Memory B cell (primary cell): ENCODE measurements around the gene OSBPL5.
"Not testable (repeated sequence)": the region's sequence is repeated elsewhere in the genome, so short reads cannot be mapped to it uniquely, and the experiment has no call there.

ENCODE experiments used
- ATAC-seq: fragments of 150-1000 bp; cut with Tn5 transposase; 2 replicates; pipeline ENCODE4 v1.10.0; 2021; ENCODE audit warnings: low read depth, mild to moderate bottlenecking, moderate library complexity
- DNase-seq, 2 donors: peaks; one replicate each; pipeline ENCODE4 v3.0.0; 2022; ENCODE audit warnings: low spot score in 2 of 2
- H3K27ac Mint-ChIP-seq: one replicate; pipeline ENCODE4 v1.8.0; 2022; ENCODE audit warnings: mild to moderate bottlenecking, moderate library complexity, mixed read lengths
- H3K27me3 Mint-ChIP-seq: one replicate; pipeline ENCODE4 v1.8.0; 2022; ENCODE audit warnings: mixed read lengths
- H3K36me3 Mint-ChIP-seq: one replicate; pipeline ENCODE4 v1.8.0; 2022; ENCODE audit warnings: mild to moderate bottlenecking, mixed read lengths
- H3K4me1 Mint-ChIP-seq: one replicate; pipeline ENCODE4 v1.8.0; 2022; ENCODE audit warnings: mixed read lengths
- H3K4me3 Mint-ChIP-seq: one replicate; pipeline ENCODE4 v1.8.0; 2022; ENCODE audit warnings: mild to moderate bottlenecking, moderate library complexity, mixed read lengths
- H3K9me3 Mint-ChIP-seq: one replicate; pipeline ENCODE4 v1.8.0; 2022; ENCODE audit warnings: mixed read lengths

Gene OSBPL5

DNA sequence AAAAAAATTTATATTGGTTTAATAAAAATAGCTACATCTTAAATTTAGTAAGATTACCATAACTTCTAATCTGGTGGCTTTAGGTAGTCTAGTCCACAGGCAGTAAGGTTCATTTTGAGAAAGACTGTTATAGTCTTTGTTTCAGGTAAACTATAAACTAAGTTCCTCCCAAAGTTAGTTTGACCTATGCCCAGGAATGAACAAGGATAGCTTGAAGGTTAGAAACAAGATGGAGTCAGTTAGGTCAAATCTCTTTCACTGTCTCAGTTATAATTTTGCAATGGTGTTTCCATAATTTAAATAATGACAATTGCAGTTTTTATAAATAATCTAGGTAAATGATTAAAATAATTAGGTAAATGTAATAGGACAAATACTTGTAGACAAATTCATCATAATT is 51.4 kb downstream of the OSBPL5 start:
- H3K36me3 Mint-ChIP-seq, H3K4me3 Mint-ChIP-seq, ATAC-seq, H3K27ac Mint-ChIP-seq, H3K27me3 Mint-ChIP-seq, H3K4me1 Mint-ChIP-seq, H3K9me3 Mint-ChIP-seq, DNase-seq: not testable (repeated sequence)

DNA sequence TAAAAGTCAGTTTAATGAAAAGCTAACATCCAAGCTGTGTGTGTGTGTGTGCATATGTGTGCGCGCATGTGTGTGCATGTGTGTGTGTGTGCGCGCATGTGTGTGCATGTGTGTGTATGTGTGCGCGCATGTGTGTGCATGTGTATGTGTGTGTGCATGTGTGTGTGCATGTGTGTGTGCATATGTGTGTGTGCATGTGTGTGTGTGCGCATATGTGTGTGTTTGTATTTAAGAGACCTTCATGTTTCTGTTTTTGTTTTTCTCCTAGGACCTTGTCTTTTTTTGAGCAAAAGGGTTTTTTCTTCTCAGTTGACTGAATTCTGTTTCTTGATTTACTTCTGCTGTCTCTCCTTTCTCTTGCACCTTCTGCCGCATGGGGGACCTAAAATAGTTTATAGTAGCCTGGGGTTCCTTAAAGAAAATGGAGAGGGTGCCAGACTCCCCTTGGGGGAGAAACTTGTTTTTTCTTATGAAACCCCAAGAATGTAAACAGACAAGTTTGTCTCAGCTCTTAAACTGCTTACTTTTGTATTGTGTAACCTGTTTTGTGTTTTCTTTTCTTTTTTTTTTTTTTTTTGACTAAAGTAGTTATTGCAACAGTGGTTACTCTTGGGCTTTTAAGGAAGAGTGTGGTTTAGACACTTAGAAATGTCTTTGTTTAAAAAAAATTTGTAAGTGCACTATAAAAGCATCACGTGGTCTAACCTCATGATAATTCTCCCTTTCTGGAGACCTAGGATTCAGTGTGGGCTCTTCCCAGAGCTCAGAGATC is 53.0 kb downstream of the OSBPL5 start:
- Mint-ChIP-seq H3K4me1 (no peaks in the 10 kb centered on the region), H3K4me3 (no peak overlapping the region), H3K9me3 (peaks cover 3% of the 10 kb centered on the region), H3K27ac (no peak overlapping the region), H3K36me3 (peaks cover 5% of the 10 kb centered on the region), H3K27me3 (peaks cover 9% of the 10 kb centered on the region)
- ATAC-seq (no peak), DNase-seq (no peak)

DNA sequence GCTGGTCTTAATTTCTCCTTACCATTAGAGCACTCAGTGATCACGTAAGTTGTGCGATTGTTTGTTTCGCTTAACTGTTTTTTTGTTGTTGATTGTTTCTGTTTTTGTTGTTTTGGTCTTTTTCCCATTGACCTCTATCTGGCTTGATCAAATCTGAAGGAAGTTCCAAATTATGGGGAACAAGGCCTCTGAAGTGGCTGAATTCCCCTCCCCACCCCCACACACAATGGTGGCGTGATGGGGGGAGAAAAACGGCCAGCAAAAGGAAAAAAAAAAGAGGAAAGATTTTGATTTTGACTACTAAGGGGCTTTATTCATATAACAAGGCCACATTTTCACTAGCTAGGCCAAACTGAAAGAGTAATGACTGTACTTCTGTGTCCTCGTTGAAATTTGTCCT is 53.6 kb downstream of the OSBPL5 start:
- H3K4me3 Mint-ChIP-seq, result no peak overlapping the region
- H3K36me3 Mint-ChIP-seq, result peaks cover 6% of the 10 kb centered on the region
- ATAC-seq, result no peak
- H3K27ac Mint-ChIP-seq, result no peak overlapping the region
- DNase-seq, result no peak
- peaks cover 3% of the 10 kb centered on the region for H3K9me3 Mint-ChIP-seq
- H3K27me3 Mint-ChIP-seq, result peaks cover 11% of the 10 kb centered on the region
- no peaks in the 10 kb centered on the region for H3K4me1 Mint-ChIP-seq

DNA sequence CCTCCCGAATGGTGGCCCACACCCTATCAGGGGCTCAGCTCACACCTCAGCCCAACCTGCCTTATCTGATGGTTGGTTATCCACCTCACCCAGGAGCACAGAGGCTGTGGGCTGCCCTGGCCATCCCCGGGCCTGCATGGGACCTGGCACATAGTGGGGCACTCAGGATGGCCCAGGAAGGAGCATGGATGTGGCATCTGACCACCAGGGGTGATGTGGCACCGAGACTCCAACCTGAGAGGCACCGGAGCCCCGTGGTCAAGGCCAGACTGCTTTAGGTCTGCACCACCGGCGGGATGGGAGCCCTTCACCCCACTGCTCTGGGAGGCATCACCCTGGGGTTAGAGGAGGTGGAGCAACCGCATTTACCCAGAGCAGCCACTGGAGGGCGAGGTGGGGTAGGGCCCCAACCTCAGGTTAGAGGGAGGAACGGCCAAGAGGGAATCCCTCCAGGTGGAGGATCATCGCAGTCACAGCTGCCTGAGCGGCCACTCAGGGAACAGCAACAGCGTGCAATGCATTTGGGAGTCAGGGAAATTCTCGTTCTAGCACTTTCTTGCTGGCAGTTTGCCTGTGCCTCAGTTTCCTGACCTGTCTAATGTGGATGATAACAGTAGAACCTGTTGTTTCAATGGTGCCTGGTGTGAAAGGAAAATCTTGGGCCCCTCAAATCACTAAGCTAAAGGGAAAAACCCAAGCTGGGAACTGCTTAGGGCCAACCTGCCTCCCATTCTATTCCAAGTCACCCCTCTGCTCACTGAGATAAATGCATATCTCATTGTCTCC is 55.0 kb downstream of the OSBPL5 start:
- ATAC-seq, result peak; percentile 41
- Mint-ChIP-seq H3K36me3 (peaks cover 5% of the 10 kb centered on the region), H3K9me3 (peaks cover 3% of the 10 kb centered on the region), H3K4me1 (no peaks in the 10 kb centered on the region), H3K27ac (no peak overlapping the region), H3K27me3 (peaks cover 15% of the 10 kb centered on the region), H3K4me3 (no peak overlapping the region)
- no peak for DNase-seq

DNA sequence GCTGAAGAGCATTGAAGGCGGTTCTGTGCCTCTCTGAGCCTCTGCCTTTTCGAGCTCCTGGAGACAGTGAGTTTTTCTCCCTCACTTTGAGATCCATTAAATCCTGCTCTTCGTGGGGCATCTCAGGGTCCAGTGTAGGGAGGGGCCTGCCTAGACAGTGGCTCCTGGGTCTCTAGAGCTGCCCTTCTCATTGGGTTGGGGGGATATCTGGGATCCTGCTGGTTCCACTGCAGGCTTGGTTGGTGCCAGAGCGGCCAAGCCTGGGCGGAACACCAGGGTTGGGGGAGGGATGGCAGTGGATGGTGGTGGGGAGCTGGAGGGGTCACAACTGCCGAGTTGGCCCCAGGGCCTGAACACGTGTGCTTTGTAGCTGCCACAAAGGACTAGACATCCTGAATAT is 55.7 kb downstream of the OSBPL5 start:
- H3K27ac Mint-ChIP-seq, result no peak overlapping the region
- H3K27me3 Mint-ChIP-seq, result peaks cover 15% of the 10 kb centered on the region
- ATAC-seq (no peak), DNase-seq (no peak)
- H3K9me3 Mint-ChIP-seq, result peaks cover 3% of the 10 kb centered on the region
- H3K4me1 Mint-ChIP-seq, result no peaks in the 10 kb centered on the region
- no peak overlapping the region for H3K4me3 Mint-ChIP-seq
- H3K36me3 Mint-ChIP-seq, result peaks cover 5% of the 10 kb centered on the region

DNA sequence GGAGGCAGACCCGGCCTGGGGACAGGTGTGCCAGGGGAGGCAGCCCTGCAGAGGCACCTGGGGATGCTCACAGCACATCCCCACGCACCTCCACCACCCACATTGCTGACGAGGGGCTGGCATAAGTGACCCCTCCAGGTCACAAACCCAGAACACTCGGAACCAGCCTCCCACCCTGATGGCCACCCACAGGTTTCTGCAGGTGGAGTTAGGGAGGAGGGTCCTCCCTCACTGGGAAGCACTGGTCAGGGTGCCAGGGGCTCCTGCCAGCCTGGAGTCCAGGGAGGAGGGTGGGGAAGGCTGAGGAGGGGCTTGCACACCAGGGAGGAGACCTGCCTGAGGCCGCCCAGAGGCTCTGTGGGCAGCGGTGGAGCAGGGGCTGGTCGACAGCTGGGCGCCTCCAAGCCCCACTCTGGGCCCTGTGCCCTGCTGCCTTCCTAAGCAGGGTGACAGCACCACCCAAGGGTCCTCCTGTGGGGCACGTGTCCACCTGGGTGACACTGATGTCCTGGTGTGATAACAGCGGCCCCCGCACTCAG is 56.9 kb downstream of the OSBPL5 start:
- ATAC-seq, result no peak
- Mint-ChIP-seq H3K36me3 (peaks cover 2% of the 10 kb centered on the region), H3K4me3 (no peak overlapping the region), H3K27me3 (peaks cover 15% of the 10 kb centered on the region), H3K4me1 (no peaks in the 10 kb centered on the region), H3K9me3 (no peaks in the 10 kb centered on the region), H3K27ac (no peak overlapping the region)
- no peak for DNase-seq

DNA sequence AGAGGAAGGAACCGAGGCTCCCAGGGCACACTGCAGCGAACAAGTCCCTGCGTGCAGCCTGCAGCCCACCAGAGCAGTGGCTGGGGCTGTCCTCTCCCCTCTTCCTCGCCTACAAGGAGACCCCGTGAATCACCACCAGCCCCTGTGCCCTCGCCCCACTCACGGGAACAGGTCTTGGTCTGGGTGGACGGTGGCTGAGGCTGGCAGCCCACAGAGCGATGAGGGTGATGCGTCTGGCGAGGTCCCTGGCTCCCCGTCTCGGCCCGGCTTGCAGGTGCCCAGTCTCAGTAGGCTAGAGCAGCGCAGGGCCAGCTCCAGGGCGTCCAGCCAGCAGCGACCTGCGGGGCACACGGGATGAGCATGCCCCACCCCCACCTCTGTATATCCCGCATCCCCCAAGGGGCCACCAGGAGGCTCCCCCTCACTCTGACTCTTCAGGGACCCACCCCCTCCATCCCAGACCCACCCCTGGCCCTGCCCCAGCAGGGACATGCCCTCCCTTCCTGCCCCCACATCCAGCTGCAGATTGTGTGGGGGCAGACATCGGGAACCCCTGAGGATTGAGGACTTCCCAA is 57.4 kb downstream of the OSBPL5 start:
- H3K4me1 Mint-ChIP-seq, result no peaks in the 10 kb centered on the region
- H3K9me3 Mint-ChIP-seq, result no peaks in the 10 kb centered on the region
- ATAC-seq (no peak), DNase-seq (no peak)
- no peak overlapping the region for H3K27ac Mint-ChIP-seq
- H3K27me3 Mint-ChIP-seq, result peaks cover 15% of the 10 kb centered on the region
- H3K36me3 Mint-ChIP-seq, result peaks cover 2% of the 10 kb centered on the region
- H3K4me3 Mint-ChIP-seq, result no peak overlapping the region

DNA sequence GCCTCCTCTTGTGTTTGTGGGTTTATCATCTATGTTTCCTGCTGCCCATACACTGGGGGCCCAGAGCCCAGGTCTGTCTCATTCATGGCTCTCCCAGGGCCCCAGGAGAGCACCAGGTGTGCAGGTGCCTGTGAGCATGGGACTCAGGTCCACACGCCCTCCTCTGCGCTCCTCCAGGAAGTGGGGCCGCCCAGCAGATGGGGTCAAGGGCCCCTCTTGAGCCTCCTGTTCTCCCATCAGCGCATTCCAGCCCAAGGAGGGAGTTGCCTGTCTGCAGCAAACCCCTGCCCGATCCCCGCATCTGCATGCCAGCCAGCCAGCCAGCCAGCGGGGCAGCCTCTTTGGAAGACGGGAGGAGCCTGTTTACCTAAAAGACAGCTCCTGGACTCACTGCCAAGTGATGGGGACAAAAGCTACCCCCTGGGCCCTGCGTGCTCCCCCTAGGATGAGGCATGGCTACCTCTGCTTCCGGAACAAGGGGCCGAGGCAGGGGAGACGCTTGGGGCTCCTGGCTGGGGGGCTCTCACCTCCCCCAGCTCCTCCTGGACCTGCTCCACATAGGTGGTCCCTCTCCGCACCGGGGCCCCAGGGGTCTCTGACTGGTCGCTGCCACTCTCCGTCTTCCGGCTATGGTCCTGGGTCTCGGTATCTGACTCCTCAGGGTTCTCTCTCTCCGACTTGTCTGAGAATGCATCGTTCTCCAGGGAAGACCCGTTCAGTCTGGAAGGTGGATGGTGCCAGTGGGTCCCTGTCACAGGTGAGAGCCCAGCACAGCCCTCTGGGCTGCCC is 58.2 kb downstream of the OSBPL5 start:
- Mint-ChIP-seq H3K9me3 (no peaks in the 10 kb centered on the region), H3K36me3 (peaks cover 2% of the 10 kb centered on the region), H3K4me3 (no peak overlapping the region), H3K27me3 (peaks cover 15% of the 10 kb centered on the region), H3K27ac (no peak overlapping the region), H3K4me1 (no peaks in the 10 kb centered on the region)
- no peak for ATAC-seq
- DNase-seq, result no peak

DNA sequence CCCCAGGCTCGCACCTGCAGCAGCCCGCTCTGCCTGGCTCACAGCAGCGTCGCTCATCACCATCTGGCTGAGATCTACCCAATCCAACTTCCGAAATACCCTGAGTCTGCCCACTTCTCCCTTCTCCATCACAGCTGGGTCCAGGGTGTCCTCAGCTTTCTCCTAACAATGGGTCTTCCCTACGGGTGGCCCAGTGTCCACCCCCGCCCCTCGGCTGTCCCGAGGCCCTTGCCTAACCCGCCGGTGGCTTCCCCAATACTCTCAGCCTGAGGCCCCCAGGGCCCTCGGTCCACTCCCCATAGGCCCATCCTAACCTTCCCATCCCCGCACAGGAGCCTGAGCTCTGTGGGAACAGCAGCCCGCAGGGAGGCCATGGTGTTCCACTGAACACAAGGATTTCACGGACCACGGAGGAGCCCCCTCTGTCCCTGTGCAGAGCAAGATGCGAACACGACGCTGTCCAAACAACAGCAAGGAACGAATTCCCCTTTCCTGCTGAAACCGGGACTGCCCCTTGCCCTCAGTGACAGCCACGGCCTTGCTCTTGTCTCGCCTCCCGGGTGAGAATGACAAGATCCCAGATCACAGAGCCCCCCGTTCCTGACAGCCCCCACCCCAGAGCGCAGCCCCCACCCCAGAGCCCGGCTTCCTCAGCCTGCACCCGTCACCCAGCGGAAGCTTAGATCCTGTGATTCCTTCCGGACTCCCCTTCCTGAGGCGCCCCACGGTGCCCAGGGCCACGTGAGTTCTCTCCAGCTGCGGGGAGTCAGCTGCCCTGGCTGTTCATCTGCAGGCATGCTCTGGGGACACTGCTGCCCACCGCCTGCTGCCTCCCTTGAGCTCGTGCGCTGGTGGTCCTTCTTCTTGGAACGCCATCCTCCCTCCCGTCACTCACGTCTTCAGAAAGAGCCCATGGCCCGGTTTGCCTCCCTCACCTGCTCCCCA is 59.0 kb downstream of the OSBPL5 start:
- Mint-ChIP-seq H3K27me3 (peaks cover 16% of the 10 kb centered on the region), H3K36me3 (peaks cover 2% of the 10 kb centered on the region), H3K4me1 (no peaks in the 10 kb centered on the region), H3K4me3 (no peak overlapping the region), H3K9me3 (no peaks in the 10 kb centered on the region), H3K27ac (no peak overlapping the region)
- no peak for DNase-seq
- ATAC-seq, result no peak

DNA sequence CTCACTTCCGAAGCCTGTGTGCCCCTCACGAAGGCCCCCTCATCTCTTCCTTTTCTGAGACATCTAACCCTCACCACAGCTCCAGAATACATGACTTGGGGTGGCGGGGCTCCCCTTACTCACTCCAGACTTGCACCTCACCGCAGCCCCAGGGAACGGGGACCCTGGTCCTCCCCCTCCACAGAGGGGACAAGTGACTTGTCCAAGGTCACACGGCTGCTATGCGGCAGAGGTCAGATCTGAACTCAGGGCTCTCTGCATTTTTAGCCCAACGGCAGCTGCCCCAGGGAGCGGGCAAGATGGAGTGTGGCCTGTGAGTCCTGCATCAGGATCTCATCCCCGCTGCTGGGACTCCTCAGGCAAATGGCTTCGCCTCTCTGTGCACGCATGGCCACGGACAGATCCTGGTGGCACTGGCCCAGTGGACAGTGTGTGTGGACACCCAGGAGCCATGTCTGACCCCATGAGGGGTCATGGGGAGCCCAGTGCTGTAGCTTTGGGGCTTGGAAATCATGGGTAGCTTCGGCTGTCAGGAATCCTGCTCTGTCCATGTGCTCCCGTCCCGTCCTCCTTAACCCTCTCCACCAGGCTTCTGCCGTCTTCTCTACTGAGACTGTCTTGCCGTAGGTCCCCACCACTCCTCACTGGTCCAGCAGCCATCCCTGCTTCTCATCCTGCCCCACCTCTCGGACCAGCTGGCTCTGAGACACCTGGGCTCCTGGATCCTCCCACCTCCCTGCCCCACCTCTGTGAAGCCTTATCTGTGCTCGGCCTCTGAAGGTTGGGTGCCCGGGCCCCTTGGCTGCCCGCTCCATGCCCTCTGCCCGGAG is 59.9 kb downstream of the OSBPL5 start:
- DNase-seq (no peak), ATAC-seq (no peak)
- Mint-ChIP-seq H3K27ac (no peak overlapping the region), H3K9me3 (no peaks in the 10 kb centered on the region), H3K27me3 (peaks cover 16% of the 10 kb centered on the region), H3K4me3 (no peak overlapping the region), H3K36me3 (peaks cover 2% of the 10 kb centered on the region), H3K4me1 (no peaks in the 10 kb centered on the region)

DNA sequence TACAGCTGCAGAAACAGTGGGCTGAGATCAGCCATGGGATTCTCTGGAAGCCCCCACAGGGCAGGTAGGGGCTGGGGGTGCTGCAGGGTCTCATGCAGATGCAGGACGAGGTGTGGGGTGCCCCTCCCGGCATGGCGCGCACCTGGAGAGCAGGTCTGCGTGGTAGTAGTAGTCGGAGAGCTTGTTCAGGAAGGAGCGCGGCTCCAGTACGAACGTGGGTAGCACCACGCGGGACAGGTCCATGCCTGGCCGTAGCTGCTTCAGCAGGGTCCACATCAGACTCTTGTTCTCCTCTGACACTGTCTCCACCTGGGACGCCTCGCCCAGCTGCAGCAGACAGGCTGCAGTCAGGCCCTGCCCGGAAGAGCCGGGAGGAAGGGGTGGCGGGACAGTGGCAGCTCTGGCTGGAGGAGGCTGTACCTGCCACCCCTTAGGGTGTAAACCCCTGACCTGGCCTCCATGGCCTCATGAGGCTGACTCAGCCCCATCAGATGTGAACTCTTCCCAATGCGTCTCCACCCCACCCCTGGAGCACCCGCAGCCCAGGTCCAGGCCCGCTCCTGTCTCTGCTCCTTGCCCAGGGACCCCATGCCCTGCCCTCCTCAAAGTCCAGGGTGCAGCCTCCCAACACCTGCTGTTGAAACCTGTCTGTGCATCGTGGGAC is 60.9 kb downstream of the OSBPL5 start:
- H3K9me3 Mint-ChIP-seq, result no peaks in the 10 kb centered on the region
- ATAC-seq, result no peak
- no peaks in the 10 kb centered on the region for H3K4me1 Mint-ChIP-seq
- DNase-seq, result no peak
- no peak overlapping the region for H3K4me3 Mint-ChIP-seq
- peaks cover 13% of the 10 kb centered on the region for H3K27me3 Mint-ChIP-seq
- H3K36me3 Mint-ChIP-seq, result peaks cover 2% of the 10 kb centered on the region
- H3K27ac Mint-ChIP-seq, result no peak overlapping the region

DNA sequence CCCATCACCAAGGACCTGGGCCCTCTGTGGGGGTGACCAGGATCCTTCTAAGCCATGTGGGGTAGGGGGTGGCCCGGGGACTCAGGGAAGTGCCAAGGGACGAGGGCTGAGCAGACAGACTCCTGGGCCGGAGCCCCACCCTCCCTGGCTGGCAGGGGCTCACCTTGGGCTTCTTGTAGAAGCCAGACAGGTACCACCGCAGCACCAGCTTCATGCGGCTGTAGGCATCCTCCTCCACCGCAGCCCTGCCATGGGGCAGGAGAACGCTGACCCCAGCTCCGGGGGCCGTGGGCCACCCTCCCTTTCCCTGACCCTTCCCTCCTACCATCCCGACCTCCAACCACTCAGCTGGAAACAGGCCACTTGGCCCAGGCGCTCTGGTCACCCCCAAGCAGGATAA is 62.0 kb downstream of the OSBPL5 start:
- DNase-seq (no peak), ATAC-seq (no peak)
- H3K4me1 Mint-ChIP-seq, result no peaks in the 10 kb centered on the region
- no peaks in the 10 kb centered on the region for H3K9me3 Mint-ChIP-seq
- H3K36me3 Mint-ChIP-seq, result peaks cover 2% of the 10 kb centered on the region
- H3K4me3 Mint-ChIP-seq, result no peak overlapping the region
- peaks cover 13% of the 10 kb centered on the region for H3K27me3 Mint-ChIP-seq
- H3K27ac Mint-ChIP-seq, result no peak overlapping the region
